Measurements from ENCODE around the gene PUM1.

Gene PUM1

DNA sequence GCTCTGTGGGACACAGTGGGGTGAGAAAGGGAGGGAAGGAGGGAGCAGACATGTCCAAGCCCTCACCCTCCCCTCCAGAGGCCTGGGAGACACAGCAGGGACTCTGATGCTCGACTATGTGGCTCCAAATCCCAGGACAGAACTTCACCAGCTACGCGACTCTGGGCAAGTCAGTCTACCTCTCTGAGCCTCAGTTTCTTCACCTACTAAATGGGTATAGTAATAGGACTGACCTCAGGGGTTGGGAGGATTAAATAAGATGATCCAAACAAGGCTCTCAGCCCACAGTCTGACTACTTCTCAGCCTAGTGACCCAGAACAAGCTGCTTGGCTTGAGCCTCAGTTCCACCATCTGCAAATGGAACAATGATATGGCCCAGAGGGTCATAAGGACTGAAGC, 176.5 kb downstream of the PUM1 start:
- Histone ChIP-seq H3K27me3 (replicated peaks) (no peaks in the 10 kb centered on the region), H3K27ac (no peak overlapping the region), H3K4me3 (ENCODE audit: low read depth, low read length) (no peak overlapping the region), H3K36me3 (replicated peaks) (no peaks in the 10 kb centered on the region)
- in situ Hi-C loops (cut with HindIII; ENCODE audit: low pct_ligation_motif_present, low sequenced_read_pairs), result no loop called here
- TF ChIP-seq, protein P1, sequence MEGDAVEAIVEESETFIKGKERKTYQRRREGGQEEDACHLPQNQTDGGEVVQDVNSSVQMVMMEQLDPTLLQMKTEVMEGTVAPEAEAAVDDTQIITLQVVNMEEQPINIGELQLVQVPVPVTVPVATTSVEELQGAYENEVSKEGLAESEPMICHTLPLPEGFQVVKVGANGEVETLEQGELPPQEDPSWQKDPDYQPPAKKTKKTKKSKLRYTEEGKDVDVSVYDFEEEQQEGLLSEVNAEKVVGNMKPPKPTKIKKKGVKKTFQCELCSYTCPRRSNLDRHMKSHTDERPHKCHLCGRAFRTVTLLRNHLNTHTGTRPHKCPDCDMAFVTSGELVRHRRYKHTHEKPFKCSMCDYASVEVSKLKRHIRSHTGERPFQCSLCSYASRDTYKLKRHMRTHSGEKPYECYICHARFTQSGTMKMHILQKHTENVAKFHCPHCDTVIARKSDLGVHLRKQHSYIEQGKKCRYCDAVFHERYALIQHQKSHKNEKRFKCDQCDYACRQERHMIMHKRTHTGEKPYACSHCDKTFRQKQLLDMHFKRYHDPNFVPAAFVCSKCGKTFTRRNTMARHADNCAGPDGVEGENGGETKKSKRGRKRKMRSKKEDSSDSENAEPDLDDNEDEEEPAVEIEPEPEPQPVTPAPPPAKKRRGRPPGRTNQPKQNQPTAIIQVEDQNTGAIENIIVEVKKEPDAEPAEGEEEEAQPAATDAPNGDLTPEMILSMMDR (IDR thresholded peaks at IDR 0.05; ENCODE audit: low read depth, low read length, missing control alignments), result no peak
- DNase-seq, result no peak

DNA sequence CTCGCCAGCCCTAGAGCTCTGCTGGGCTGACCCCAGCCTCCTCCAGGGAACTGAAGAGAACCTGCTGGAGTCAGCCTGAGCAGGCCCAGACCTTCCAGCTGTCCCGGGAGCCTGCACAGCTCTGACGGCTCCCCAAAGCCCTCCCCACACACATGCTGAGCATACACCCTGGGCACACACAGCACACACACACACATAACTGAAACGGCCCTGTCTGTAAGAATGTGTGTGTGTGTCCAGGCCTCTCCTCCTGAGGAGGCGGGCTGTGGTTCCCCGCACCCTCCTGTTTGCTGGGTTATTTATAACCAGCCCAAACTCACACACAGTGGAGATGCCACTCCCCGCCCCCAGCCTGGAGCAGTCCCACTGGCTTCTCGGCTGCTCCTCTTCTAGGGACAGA, 177.1 kb downstream of the PUM1 start:
- DNase-seq, result peak; percentile 66
- Histone ChIP-seq H3K27me3 (replicated peaks) (no peaks in the 10 kb centered on the region), H3K4me3 (ENCODE audit: low read depth, low read length) (no peak overlapping the region), H3K27ac (no peak overlapping the region), H3K36me3 (replicated peaks) (no peaks in the 10 kb centered on the region)
- in situ Hi-C loops (cut with HindIII; ENCODE audit: low pct_ligation_motif_present, low sequenced_read_pairs), result no loop called here
- TF ChIP-seq, protein P1 (IDR thresholded peaks at IDR 0.05; ENCODE audit: low read depth, low read length, missing control alignments), result no peak

DNA sequence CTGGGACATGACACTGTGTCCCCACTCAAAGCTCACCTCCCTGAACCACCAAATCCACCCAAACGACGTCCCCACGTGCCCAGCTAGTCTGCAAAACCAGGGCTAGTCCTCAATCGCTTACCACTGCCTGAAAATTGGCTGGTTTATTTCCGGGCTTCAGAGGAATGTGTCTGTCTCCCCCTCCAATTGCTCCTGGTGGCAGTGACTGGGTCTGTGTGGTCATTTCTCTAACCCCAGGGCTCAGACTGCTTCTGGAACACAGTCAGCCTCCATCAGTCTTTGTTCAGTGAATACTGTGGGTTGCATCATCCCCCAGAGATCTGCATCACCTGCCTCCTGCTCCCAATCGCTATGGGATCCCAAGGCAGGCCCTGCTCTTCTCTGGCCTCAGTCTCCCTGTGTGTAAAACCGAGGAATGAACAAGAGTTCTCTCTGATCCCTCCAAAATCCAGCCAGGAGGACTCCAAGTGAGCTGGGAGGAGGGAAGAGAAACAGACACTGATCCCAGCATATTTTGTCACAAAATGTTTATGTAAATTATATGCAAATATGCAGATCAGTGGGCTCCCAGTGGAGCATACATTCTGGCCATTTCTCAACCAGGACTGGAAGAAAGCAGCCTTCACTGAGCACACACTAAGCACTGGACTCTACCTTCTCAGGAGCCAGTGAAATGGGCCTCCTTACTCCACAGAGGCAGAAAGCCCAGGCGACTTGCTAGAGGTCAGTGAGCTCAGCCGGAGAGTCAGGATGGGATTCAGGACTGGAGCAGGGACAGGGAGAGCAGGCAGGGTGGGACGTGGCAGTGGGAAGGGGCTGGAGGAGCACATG, 177.8 kb downstream of the PUM1 start:
- TF ChIP-seq, protein P1 (IDR thresholded peaks at IDR 0.05; ENCODE audit: low read depth, low read length, missing control alignments), result no peak
- Histone ChIP-seq H3K27me3 (replicated peaks) (no peaks in the 10 kb centered on the region), H3K27ac (no peak overlapping the region), H3K36me3 (replicated peaks) (no peaks in the 10 kb centered on the region), H3K4me3 (ENCODE audit: low read depth, low read length) (no peak overlapping the region)
- in situ Hi-C loops (cut with HindIII; ENCODE audit: low pct_ligation_motif_present, low sequenced_read_pairs), result no loop called here
- peak; percentile 27 for DNase-seq

DNA sequence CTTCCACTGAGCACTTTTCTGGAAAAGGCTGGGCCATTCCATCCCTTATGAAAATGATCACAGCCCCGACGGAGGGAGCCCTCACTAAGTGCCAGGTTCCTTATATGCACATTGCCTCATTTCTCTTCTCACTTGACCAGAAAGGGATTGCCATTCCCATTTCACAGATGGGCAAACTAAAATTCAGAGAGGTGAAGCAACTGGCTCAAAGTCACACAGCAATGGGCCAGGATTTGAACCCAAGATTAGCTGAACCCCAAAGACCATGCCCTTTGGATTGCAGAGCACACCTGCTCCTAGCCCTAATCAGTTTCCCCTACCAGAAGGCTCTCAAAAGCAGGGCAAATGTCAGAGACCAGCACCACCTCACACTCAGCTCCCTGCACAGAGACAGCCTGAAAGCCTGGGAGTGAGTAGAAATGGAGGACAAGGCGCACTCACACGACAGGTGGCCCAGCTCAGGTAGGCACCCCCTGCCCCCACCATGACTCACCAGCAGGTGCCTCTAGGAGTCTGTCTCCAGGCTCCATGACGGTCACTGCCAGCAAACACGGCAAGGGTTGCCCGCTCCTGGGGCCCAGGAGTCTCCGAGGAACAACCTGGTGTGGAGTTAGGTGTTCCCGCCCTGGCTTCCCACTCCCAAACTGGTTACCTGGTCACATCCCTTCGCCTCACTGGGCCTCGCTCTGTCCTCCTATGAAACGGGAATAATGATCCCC, 178.6 kb downstream of the PUM1 start:
- Histone ChIP-seq H3K27ac (no peak overlapping the region), H3K36me3 (replicated peaks) (no peaks in the 10 kb centered on the region), H3K27me3 (replicated peaks) (no peaks in the 10 kb centered on the region), H3K4me3 (ENCODE audit: low read depth, low read length) (no peak overlapping the region)
- TF ChIP-seq, protein P1 (IDR thresholded peaks at IDR 0.05; ENCODE audit: low read depth, low read length, missing control alignments), result no peak
- DNase-seq, result no peak
- in situ Hi-C loops (cut with HindIII; ENCODE audit: low pct_ligation_motif_present, low sequenced_read_pairs), result no loop called here

DNA sequence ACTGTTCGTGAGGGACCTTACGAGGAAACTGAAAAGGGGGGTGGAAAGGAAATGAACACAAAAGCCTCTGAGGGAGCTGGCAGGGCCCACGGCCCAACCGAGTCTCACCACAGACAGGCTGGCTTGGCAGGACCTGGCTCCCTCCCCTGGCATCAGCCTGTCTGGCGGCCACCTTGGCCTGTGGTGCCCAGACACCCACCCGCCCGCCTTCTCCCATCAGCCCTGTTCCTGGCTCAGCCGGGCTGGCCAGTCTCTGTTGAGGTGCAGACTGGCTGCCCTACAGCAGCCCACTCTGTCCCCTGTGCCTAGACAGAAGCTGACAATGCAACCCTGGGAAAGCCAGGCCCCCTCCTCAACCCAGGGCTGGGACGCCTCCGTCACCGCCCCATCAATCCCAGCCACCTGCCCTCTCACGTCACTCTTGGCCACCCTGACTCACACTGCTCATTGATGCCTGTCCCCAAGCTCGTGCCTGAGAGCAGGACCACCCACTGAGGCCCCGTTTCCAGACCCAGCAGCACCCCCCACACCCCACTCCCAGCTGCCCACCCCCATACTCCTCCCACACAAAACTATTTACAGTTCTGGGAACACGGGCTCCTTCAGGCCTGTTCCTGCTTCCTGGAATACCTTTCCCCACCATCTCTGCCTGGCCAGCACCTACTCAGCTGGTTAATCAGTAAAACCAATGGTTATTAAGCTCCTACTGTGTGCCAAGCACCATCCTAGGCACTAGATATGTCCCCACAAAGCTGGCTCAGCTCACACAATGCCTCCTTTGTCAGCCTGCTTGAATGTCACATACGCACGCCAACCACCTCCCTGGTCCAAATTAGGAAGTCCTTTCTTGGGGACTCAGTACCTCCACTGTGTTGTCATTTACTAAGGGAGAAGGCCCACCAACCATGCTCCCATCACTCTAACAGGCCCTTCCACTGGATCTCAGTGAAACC, 179.7 kb downstream of the PUM1 start:
- Histone ChIP-seq H3K27me3 (replicated peaks) (no peaks in the 10 kb centered on the region), H3K27ac (no peak overlapping the region), H3K4me3 (ENCODE audit: low read depth, low read length) (no peak overlapping the region), H3K36me3 (replicated peaks) (no peaks in the 10 kb centered on the region)
- DNase-seq, result no peak
- in situ Hi-C loops (cut with HindIII; ENCODE audit: low pct_ligation_motif_present, low sequenced_read_pairs), result no loop called here
- TF ChIP-seq, protein P1 (IDR thresholded peaks at IDR 0.05; ENCODE audit: low read depth, low read length, missing control alignments), result no peak

Measured in brain microvascular endothelial cell (primary cell).